PC-9 (cell line): ENCODE data around the gene IP6K1.

Source experiments
- EZH2 ChIP-seq: fragments of 200-600 bp; sonication (generic); IDR thresholded peaks from 2 replicates; pipeline ENCODE4 v1.8.0; 2017; ENCODE audit warnings: antibody characterized with exemption, low read depth
- TF ChIP-seq, protein P1 (sequence below): fragments of 200-600 bp; sonication (generic); conservative IDR thresholded peaks from 2 replicates; pipeline ENCODE4 v1.6.1; 2017; ENCODE audit warnings: mixed run types, antibody characterized with exemption, mild to moderate bottlenecking, moderate library complexity

DNA sequence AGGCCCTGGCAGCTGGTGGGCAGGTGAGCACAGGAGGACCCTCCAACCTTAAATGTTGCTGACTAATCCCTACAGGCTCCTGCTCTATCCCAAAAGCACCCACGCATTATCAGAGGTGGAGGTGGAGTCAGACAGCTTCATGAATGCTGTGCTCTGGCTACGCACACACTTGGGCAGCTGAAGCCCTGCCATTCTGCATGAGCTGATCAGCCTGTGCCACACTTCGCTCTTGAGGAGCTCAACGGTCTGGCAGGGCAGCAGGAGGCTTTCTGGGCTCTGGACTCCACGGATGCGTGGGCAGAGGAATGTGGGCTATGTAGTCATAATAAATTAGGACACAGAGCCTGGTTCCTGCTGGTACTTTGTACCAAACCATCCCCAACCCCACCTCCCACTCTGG is 103.2 kb downstream of the IP6K1 start:
- TF ChIP-seq, protein P1, sequence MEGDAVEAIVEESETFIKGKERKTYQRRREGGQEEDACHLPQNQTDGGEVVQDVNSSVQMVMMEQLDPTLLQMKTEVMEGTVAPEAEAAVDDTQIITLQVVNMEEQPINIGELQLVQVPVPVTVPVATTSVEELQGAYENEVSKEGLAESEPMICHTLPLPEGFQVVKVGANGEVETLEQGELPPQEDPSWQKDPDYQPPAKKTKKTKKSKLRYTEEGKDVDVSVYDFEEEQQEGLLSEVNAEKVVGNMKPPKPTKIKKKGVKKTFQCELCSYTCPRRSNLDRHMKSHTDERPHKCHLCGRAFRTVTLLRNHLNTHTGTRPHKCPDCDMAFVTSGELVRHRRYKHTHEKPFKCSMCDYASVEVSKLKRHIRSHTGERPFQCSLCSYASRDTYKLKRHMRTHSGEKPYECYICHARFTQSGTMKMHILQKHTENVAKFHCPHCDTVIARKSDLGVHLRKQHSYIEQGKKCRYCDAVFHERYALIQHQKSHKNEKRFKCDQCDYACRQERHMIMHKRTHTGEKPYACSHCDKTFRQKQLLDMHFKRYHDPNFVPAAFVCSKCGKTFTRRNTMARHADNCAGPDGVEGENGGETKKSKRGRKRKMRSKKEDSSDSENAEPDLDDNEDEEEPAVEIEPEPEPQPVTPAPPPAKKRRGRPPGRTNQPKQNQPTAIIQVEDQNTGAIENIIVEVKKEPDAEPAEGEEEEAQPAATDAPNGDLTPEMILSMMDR, result no peak
- no peak for TF ChIP-seq EZH2
